DMS 273 treated with DMSO at 0.1 percent for 48 hours (cell line): ENCODE results near the gene PSMB4.
"Not testable (repeated sequence)": the region's sequence is repeated elsewhere in the genome, so short reads cannot be mapped to it uniquely, and the experiment has no call there.

Source experiments
- DNase-seq: peaks from one replicate; lab custom pipeline; 2025; lab: John Stamatoyannopoulos, UW

PSMB4 gene

GRCh38 chr1:151399324-151400171 lies at the start of gene PSMB4:
Gene PSMB4 (plus strand): TSS chr1:151399573. CDS start chr1:151399588, 15 bp downstream.
- peak; percentile 100 for DNase-seq

- not testable (repeated sequence) for DNase-seq
These were observed 49.0 kb upstream of the PSMB4 start for GRCh38 chr1:151350323-151350722.

GRCh38 chr1:151352021-151352718 lies 47.2 kb upstream of the PSMB4 start:
- DNase-seq = no peak

DNA sequence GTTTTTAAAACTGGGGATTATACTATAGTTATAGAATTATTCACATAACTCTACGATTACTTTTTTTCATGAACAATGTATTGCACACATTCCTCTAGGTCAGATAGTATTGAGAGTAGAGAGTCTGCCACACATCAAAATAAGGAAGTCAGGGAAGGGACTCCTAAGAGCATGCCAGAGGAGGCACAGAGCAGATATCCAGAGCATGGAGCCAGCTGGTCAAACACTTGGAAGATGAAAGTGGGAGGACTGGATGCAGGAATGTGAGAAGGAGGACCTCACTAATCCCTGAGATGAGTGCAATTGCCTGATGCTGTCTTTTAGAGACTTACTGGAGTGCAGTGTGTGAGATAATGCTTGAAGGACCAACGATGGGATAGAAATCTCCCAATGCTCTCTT lies 42.7 kb upstream of the PSMB4 start:
- no peak for DNase-seq

GRCh38 chr1:151361883-151362282 lies 37.5 kb upstream of the PSMB4 start:
- no peak for DNase-seq

- DNase-seq = no peak
These were observed 36.8 kb upstream of the PSMB4 start for GRCh38 chr1:151362308-151363155.

GRCh38 chr1:151364996-151365395 lies 34.4 kb upstream of the PSMB4 start:
- no peak for DNase-seq

DNA sequence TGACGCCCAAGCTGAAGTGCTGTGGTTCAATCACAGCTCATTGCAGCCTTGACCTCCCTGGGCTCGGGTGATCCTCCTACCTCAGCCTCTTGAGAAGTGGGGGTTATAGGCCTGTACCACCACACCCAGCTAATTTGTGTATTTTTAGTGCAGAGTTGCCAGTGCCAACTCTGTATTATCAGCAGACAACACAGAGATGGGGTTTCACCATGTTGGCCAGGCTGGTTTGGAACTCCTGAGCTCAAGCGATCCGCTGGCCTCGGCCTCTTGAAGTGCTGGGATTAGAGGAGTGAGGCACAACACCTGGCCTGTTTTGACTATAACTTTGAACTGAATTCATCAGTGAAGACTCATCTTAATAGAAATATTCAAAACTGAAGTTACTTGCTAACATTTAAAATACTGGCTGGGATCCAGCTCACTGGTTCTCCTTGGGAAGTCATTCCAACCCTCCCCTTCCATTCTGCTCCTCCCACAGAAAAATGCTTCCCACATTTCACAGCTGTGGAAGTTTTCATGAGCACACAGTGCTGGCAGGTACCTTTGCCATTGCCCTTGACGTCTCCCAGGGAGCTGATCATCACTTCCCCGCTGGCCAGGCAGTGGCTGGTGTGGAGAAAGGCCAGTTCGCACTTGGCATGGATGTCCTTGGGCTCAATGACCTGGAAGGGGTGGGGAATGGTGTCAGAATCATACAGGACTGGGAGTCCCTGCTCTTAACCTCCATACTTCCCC lies 31.5 kb upstream of the PSMB4 start:
- no peak for DNase-seq

GRCh38 chr1:151368393-151369301 lies 30.7 kb upstream of the PSMB4 start:
- DNase-seq = no peak

- no peak for DNase-seq
These were observed 30.1 kb upstream of the PSMB4 start for GRCh38 chr1:151369302-151369610.

GRCh38 chr1:151369621-151370048 lies 29.7 kb upstream of the PSMB4 start:
- DNase-seq = no peak

DNA sequence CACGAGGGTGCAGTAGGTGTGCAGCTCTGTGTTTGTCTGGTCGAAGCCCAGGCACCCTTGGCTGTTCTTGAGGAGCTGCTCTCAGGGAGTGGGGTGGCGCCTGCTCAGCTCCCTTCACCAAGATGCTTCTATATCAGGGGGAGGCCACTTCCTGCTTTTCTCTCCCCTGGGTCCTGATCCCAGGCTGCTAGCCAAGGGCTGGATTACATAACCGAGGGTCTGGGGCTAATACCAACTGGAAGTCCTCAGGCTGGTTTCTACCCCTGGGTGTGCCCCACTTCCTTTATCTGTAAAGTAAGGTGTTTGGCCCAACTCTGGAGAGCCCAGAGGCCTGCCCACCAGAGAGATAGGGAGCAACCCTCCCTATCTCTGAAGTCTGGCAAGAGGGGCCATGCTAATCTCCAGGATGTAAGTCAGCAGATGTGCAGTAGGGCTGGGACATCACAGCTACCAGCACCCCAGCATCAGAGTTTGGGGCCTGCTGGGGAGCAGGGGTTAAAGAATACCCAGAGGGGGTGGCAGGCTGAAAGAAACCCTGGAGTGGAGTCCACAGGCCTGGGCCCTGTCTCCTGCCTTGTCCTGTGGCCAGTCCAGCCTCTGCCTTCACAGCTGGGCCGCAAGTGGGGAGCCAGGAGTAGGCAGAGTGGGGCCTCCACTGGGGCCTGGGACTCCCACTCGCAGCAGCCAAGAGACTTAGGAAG lies 29.0 kb upstream of the PSMB4 start:
- DNase-seq = no peak

- peak; percentile 100 for DNase-seq
These were observed 27.9 kb upstream of the PSMB4 start for GRCh38 chr1:151371370-151372057.

DNA sequence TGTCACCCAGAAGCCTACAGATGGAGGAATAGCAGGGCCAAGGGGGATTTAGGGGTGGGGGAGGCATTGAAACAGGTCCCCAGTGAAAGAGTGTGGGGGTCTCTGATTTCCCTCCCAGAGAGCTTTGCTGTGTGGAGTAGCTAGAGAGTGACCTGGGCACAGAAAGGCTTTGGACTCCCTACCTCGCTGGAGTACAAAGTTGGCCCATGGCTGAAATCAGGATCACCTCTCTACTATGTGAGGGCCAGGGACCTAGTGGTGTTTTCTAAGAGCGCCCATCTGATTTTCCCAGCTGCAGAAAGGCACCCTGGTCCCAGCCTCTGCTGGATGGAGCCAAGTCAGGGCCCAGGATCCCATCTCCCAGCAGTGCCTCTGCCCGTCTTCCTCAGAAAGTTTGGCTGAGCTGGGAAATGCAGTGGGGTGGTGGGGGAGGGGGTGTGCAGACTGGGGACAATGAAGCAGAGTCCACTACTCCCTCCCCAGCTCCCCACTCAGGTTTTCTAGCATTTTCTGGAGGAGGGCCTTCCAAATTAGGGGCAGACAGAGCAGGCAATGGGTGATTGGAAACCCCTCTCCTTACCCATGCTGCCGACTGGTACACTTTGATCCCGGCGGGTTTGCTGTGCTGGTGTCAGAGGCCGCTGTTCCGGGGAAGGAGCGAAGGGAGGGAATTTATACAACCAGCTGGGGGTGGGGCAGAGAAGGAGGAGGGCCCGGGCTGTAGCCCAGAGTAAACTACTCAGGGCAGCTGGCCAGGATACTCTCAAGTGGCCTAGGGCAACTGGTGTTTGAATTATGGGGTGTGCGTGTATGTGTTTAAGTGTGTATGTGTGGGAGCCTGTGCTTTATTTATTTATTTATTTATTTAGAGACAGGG lies 27.1 kb upstream of the PSMB4 start, which contains the start of gene SELENBP1:
Gene SELENBP1 (minus strand): TSS at position 648 of the 877 bp plus-strand sequence. CDS start 64 bp downstream, at position 584.
- peak; percentile 100 for DNase-seq

DNA sequence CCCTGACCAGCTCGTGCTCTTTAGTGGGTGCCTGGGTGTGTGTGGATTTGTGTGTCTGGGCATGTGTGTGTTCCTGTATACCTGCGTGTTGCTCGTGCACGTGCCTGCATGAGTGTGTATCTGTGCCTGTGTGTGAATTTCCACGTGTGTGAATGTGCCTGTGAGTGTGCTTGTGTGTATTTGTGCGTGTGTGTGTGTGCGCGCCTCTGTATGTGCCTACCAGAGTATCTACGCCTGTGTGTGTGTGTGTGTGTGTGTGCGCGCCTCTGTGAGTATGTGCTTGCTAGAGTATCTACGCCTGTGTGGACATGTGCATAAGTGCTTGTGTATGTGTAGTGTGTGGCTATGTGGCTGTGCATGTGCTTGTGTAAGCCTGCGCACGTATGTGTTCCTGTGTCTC lies 26.2 kb upstream of the PSMB4 start:
- no peak for DNase-seq

DNA sequence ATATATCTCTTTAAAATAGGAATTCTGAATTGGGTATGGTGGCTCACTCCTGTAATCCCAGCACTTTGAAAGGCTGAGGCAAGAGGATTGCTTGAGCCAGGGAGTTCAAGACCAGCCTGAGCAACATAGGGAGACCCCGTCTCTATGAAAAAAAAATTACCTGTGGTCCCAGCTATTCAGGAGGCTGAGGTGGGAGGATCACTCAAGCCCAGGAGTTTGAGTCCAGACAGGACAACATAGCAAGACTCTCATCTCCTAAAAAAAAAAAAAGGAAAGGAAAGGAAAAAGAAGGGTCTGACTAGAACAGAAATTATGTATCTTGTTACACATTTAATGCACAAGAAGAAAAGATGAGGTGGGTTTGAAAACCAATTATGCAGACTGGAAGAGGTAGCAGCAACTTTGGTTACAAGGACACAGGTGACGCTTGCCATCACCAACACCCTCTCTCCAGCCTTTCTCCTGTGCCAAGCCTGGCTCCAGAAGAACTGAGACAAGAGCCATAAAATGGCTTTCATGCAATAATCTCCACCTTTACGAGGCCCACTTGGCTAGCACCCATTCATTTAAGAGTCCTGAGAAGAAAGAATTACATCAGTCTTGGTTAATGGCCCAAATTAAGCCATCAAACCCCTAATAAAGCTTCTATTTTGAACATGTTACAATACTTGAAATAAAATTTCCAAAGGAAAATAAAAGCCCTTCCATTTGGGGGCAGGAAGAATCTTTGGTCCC lies 22.1 kb upstream of the PSMB4 start:
- DNase-seq = no peak

DNA sequence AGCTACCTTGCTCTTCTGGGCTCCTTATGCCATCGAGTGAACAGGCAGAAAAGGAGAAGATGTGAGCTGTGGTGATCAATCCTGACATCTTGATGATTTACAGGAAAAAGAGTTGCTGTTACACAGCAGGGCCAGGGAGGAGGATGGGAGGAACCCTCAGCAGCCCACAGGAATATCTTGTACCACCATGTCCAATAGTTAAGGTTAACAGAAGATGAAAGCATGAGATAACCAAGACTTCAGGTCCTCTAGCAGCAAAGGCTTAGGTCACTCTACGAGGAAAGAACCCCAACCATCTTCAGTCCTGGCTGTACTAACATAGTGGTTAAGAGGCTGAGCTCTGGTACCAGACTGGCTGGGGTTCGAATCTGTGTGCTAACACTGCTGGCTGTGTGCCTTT lies 14.8 kb upstream of the PSMB4 start:
- no peak for DNase-seq

DNA sequence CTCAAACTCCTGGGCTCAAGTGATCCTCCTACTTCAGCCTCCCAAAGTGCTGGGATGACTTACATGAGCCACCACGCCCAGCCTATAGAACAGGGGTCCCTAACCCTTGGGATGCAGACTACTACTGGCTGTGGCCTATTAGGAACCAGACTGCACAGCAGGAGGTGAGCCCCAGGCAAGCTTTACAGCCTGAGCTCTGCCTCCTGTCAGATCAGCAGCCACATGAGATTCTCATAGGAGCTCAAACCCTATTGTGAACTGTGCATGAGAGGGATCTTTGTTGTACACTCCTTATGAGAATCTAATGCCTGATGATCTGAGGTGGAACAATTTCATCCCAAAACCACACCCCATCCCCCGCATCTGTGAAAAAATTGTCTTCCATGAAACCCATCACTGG lies 13.4 kb upstream of the PSMB4 start:
- DNase-seq = no peak
